Left renal cortex interstitium (tissue), 4 donors: ENCODE measurements around the gene ACVRL1. TPM values are rescaled to one million over a fixed set of nuclear protein-coding genes. Genes with fewer than 3 reads are reported as not detected.
A peak's percentile ranks its signal among the peaks of the same experiment; 100 is the strongest.

Source experiments
- DNase-seq, 4 donors: peaks; one replicate each; pipeline ENCODE4 v3.0.0-alpha.2; 2013; ENCODE audit warnings: low read depth in 4 of 4, low spot score in 2 of 4, missing footprints in 1 of 4
- polyA plus RNA-seq, 4 donors: library from polyadenylated mRNA; unstranded; fragments of 120-200 nt; gene quantifications; one replicate each; pipeline ENCODE4 v1.2.1, GENCODE V29; 2013; ENCODE audit not compliant: insufficient read length in 4 of 4

The ACVRL1 gene
- polyA plus RNA-seq, 4 donors = 29.8 to 41.5 (median 35.7) TPM

- DNase-seq = no peak
These were observed 25.1 kb downstream of the ACVRL1 start for GRCh38 chr12:51932218-51933076.

GRCh38 chr12:51934080-51934479, 26.8 kb downstream of the ACVRL1 start:
- no peak for DNase-seq

DNA sequence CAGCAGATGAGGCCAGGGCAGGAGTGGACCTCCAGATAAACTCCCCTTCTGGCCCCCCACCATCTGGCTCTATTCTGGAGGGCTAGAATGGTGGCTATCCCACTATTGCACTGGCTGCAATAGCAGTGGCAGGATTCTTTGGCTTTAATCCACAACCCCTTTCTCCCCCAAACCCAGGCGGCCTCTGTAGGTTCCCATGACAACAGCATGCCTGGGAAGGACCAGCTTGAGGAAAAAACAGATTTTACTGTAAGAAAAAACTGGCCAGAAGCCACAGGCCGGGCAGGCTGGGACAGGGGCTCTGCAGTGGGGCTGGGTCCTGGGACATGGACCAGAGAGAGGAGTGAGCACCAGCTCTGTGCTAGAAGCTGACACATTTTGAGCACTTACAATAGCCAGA, 30.6 kb downstream of the ACVRL1 start:
- no peak for DNase-seq

DNA sequence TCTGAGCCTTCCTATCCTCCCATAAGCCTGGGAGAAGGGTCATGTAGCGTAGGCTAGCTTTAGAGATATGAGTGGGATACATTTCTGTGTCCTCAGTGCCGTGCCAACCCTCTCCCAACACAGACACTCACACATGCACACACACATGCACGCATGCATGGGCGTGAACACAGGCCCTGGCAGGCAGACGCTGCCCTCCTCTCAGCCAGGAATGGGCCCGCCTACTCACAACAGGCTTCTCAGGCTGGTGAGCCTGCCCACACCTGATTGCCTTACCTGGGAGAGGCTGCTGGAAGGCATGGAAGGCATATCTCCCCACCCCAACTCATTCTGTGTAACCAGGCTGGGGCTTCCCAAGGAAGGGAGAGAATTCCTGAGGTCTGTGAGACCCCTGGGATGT, 31.4 kb downstream of the ACVRL1 start:
- no peak for DNase-seq

DNA sequence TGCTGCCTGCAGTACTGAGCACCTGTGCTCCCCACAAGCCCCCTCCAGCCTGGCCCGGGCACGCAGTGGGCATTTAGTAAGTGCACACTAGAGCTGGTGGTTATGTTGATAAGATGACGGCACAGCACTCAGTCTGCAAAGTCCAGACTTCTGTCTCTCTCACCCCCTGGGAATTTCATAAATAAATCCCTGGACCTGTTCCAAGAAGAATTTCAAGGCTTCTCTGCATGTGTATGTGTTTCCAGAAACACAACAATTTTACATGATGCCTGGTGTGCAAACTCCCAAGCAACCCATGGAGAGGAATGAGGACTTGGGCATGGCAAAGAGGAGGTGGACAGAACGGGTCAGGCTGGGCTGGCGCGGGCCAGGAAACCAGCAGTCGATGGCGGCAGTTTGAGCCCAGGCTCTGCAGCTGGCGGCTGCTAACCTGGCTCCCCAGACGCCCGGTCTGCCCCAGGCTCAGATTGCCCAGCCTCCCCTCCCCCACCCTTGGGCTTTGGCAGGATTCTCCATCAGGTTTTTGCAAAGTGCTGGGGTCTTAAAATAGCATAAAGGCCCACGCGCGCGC, 33.8 kb downstream of the ACVRL1 start:
- DNase-seq = no peak

DNA sequence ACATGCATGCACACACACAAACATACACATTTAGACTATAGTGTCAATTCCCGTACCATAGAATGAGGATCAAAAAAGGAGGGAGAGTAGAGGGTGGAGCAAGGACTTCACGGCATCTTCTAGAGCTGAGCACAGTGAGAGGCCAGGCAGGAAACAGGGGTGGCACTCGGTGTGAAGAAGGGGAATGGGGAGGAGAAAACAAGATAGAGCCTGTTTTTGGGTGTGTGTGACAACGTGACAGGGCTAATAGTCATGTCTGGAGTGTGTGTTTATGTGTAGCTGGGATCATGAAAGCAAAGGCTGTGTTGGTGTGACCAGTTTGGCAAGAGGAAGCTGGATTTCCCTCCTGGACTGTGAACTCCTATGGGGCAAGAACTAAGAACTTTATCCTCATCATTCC, 34.3 kb downstream of the ACVRL1 start:
- DNase-seq = no peak

DNA sequence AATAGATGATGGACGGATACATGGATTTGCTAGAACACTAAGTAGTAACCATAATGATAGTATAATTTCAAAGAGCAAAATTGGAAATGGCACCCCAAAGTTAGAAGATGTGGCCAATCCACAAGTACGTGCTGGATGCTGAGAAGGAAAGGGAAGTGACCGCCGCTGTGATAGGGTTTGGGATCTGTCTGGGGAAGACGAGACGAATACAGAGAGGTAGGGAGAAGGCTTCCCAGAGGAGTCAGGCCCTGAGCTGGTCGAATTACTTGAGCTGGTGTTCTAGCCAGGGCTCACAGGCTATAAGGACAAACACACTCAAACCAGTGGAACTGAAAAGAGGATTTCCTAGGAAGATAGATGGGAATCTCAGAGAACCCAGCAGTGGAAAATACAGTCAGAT, 34.8 kb downstream of the ACVRL1 start:
- no peak for DNase-seq

DNA sequence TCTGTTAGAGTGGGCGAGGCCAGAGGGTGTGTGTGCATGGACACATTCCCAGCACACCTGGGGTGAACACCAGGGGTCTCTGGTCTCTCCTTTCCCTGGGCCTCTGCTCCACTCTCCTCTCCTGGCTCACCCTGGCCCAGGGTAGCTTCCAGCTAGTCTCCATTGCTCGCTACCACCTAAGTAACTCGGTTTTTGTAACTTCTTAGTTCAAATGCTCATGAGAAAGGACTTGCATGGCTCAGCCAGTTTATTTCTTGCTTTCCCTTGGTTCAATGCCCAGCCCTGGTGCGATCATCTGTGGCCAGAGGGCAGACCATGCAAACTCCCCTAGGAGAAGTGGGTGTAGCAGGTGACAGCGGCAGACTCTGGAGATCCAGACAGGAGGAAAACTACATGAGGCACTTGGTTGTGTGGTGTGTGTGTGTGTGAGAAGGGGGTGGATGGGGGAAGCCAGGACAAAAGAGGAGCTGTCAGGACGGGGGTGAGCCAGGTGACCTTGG, 35.2 kb downstream of the ACVRL1 start:
- DNase-seq = no peak

GRCh38 chr12:51943346-51943745, 36.0 kb downstream of the ACVRL1 start:
- no peak for DNase-seq

DNA sequence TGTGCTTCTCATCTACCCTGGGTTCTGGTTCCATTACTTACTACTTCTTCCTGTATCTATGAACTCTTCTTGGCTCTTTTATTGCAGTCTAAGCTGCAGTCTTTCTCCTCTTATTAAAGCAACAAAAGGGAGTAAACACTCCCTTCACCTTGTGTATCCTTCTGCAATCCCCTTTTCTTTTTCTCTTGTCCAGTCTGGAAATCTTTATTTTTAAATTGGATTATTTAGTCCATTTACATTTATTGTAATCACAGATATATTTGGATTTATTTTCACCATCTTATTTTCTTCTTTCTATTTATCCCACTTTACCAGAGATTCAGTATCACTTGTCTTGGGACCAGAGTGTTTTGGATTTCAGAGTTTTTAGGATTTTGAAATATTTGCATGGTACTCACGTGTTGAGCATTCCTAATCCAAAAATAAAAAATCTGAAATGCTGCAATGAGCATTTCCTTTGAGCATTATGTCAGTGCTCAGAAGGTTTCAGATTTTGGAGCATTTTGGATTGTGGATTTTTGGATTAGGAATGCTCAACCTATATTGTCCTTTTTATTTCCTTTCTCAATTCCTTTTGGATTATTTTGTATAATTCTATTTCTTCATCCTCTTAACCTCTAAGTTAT, 37.4 kb downstream of the ACVRL1 start:
- DNase-seq = no peak

DNA sequence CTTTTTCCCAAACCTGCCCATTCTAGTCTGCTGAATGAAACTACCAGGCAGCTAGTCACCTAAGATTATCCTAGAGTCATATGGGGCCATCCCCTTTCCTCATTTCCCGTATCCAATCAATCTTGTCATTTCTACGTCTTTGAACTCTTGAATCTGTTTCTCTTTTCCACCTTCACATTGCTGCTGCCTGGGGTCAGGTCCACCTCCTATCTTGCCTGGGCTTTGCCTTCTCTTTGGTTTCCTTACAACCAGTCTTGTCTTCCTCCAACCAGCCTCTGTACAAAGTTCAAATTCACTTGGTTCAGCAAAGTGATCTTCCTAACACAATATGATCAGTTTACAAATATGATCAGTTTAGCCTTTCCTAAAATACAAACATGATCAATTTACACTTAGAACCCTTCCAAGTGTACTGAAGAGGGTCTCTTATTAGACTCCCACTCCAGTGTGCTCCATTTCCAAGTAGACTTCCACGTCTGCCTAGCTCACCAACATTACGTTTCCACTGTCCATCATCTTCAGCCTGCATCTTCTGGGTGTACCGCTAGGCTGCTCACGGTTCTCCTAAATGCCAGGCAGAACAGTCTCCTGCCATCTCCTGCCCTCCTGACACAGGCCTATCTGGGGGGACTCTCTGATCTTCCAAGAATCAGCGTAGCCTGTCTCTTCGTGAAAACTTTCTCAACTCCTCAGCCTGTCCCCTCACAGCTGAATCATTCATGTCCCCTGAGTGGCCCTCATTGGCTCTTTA, 40.1 kb downstream of the ACVRL1 start:
- DNase-seq = no peak

DNA sequence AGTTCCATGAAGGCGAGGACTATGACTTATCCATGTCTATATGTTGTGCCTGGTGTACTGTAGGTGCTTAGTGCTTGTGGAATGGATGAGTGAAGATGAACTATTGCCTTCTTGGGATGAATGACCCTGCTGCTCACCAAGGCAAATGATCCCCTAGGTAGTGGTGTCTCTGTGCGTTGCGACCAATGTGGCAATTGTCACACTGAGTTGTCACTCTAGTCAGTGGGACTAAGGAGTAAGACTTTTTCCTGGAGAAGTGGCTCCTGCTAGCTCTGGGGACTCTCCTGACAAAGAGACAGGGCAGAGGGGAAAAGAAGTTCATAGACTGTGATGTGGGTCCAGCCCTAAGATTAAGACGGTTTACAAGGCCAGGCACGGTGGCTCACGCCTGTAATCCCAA, 40.8 kb downstream of the ACVRL1 start:
- no peak for DNase-seq

DNA sequence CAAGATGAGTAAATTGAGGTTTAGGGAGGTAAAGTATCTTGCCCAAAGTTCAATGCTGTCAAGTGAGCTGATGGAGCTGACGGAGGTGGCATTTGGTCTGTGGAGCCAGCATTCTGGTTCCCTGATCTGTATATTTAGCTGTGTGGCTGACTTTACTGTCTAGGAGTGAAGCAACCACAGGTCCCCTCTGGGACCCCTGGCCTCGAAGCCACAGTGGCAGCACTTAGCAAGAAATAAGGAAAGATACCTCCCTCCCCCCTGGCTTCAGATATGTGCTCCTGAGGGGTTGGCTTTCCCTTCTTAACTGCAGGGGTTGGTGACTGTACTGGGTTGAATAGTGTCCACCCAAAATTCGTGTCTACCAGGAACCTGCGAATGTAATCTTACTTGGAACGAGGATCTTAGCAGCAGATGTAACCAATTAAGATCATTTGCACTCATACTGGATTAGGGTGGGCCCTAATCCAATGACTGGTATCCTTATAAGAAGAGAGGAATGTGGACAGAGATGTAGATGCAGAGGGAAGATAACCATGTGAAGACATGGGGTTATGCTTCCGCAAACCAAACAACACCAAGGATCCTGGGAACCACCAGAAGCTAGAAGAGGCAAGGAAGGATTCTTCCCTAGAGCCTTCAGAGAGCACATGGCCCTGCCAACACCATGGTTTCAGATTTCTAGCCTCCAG, 42.2 kb downstream of the ACVRL1 start:
- no peak for DNase-seq

GRCh38 chr12:51950682-51951198, 43.4 kb downstream of the ACVRL1 start:
- DNase-seq = no peak

DNA sequence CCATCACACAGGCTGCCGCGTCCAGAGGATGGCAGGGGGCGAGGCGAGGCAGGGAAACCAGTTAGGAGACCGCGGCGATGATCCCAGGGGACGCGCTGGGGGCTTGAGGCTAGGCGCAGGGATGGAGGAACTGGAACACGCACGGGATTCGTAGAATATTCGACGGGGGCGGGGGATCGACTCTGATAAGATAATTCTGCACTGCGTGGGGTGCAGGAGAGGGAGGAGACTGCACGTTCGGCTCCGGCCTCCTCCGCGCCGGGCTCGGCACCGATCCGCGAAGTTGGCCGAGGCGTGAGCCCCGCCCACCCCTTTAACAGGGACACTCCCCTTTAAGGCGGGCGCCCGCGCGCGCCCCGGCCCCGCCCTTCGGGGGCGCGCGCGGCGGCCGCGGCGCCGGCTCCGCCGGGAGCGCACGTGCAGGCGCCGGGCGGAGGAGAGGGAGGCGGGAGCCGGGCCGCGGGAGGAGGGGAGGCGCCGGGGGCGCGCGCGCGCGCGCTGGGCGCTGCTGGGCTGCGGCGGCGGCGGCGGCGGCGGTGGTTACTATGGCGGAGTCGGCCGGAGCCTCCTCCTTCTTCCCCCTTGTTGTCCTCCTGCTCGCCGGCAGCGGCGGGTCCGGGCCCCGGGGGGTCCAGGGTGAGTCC, 44.0 kb downstream of the ACVRL1 start, which contains the start of gene ACVR1B:
Gene ACVR1B, plus strand, starts transcription at position 501 of the 644 bp plus-strand sequence. Its CDS starts 45 bp downstream, at position 546.
- DNase-seq = peak in 2 of 4 donors; percentile 74 to 84

DNA sequence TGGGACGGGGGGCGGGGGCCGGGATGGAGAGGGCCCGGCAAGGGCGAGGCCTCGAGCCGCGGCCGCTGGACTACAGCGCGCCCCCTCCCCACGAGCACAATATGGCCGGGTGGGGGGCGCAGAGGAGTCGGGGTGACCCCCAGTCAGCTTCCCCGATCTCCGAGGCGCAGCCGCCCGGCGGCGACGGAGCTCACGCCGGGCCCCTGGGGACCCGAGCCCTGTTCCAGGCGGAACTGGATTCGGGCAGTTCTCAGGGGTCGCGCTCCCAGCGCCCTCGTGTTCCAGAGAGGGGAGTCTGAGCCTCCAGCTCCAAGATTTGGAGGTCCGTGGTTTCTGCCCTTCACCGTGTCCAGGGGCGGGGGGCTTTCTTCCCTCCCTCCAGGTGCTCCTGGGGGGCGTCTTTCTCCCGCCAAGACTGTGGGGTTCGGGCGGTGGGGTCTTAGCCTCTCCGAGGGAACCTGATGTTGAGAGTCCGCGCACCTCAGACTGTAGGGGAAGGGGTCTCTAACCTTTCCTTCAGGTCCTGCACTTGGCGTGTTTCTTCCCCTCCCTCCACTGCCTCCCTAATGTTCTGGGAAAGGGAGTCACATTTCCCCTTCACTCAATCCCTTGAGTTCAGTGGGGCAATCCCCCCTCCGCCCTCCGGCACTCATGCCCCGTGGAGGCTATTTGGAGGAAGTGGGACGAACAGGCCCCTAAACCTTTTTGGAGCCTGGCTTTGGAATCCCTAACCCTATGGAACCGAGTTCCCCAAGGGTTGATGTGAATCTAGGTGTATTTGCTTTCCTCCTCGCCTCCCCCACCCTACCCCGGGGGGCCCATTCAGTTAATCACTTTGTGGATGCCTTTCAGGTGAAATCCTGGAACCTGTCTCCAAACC, 44.8 kb downstream of the ACVRL1 start:
- no peak for DNase-seq

DNA sequence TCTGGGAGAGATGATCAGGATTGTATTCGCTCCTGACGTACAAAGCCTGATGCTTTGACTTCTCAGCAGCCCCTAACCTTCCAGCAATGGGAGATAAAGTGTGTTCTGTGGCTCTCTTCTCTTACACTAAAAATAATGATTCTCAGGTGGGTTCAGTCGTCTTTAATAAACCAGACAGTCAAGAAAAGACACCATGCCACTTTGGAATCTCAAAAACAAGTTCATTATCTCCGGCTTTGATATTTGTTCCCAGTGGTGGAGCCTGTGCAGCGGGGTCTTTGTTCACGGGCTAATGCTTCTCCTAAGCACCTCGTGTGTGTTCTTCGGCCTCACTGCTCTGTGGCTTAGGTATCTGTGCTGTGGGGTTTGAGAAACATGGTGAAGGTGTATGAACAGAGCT, 45.8 kb downstream of the ACVRL1 start:
- no peak for DNase-seq

- DNase-seq = no peak
These were observed 46.6 kb downstream of the ACVRL1 start for GRCh38 chr12:51953864-51954263.
